Measurements from ENCODE around the gene TTC39A.

TTC39A gene

GRCh38 chr1:51330331-51331201, at the start of gene TTC39A:
Gene TTC39A, minus strand, starts transcription at chr1:51330562. Its CDS starts 85 bp downstream, at chr1:51330477.
- no peak for DNase-seq

- no peak for DNase-seq
These were observed 48.5 kb upstream of the TTC39A start for GRCh38 chr1:51378871-51379270.

GRCh38 chr1:51373898-51374297, 43.5 kb upstream of the TTC39A start:
- no peak for DNase-seq

GRCh38 chr1:51372561-51372960, 42.2 kb upstream of the TTC39A start:
- DNase-seq = no peak

GRCh38 chr1:51369171-51369570, 38.8 kb upstream of the TTC39A start:
- no peak for DNase-seq

GRCh38 chr1:51365774-51366173, 35.4 kb upstream of the TTC39A start:
- DNase-seq = no peak

- no peak for DNase-seq
These were observed 29.5 kb upstream of the TTC39A start for GRCh38 chr1:51359879-51360278.

GRCh38 chr1:51355382-51355781, 25.0 kb upstream of the TTC39A start:
- no peak for DNase-seq

- no peak for DNase-seq
These were observed 24.1 kb upstream of the TTC39A start for GRCh38 chr1:51354416-51354815.

GRCh38 chr1:51351907-51352306, 21.5 kb upstream of the TTC39A start:
- DNase-seq = no peak

GRCh38 chr1:51349862-51350261, 19.5 kb upstream of the TTC39A start:
- no peak for DNase-seq

GRCh38 chr1:51348147-51348527, 17.8 kb upstream of the TTC39A start:
- DNase-seq = no peak

GRCh38 chr1:51347398-51348146, 17.2 kb upstream of the TTC39A start:
- no peak for DNase-seq

- DNase-seq = no peak
These were observed 16.0 kb upstream of the TTC39A start for GRCh38 chr1:51346086-51346942.

- DNase-seq = no peak
These were observed 14.9 kb upstream of the TTC39A start for GRCh38 chr1:51345300-51345687.

GRCh38 chr1:51344602-51345299, 14.4 kb upstream of the TTC39A start:
- DNase-seq = no peak

GRCh38 chr1:51344276-51344601, 13.9 kb upstream of the TTC39A start:
- DNase-seq = no peak

GRCh38 chr1:51343624-51344023, 13.3 kb upstream of the TTC39A start:
- DNase-seq = no peak

GRCh38 chr1:51342591-51343206, 12.3 kb upstream of the TTC39A start:
- DNase-seq = no peak

GRCh38 chr1:51341876-51342496, 11.6 kb upstream of the TTC39A start:
- DNase-seq = no peak

GRCh38 chr1:51340380-51340779, 10.0 kb upstream of the TTC39A start:
- no peak for DNase-seq

- no peak for DNase-seq
These were observed 6.3 kb upstream of the TTC39A start for GRCh38 chr1:51336711-51337110.
